ENCODE data around the gene MYOF. TPM values are rescaled to one million over a fixed set of nuclear protein-coding genes. Genes with fewer than 3 reads are reported as not detected.
A peak's percentile ranks its signal among the peaks of the same experiment; 100 is the strongest.
"Not testable (repeated sequence)": the region's sequence is repeated elsewhere in the genome, so short reads cannot be mapped to it uniquely, and the experiment has no call there.

Gene MYOF
- total and polyA plus RNA-seq, 4 donors = 23.4 to 194 (median 82.2) TPM

DNA sequence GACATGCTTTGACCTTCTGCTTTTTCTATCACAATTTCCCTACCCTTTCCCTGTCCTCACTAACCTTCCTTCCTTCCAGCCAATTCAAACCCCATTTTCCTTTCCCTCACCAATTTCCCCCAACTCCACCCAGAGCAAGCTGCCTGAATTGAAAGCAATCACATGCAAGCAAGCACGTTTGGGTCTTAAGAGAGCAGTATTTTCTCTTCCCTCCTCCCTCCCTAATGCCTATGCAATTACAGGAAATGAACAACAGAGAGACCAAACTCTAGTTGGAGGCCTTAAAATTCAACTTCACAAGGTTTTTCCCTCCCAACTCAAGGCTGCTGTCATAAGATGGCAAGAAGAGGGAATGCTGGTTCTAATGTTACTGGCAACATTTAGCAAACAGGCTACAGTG is 117.2 kb downstream of the MYOF start:
- no peak overlapping the region for H3K9ac ChIP-seq (ENCODE audit: insufficient read depth in 1 of 2, low read length in 2 of 2)
- no peaks in the 10 kb centered on the region for H3K27me3 ChIP-seq (ENCODE audit: control insufficient read depth in 3 of 3, insufficient read depth in 3 of 3, low read length in 2 of 3)
- no peak for TF ChIP-seq CTCF (IDR thresholded peaks at IDR 0.05; ENCODE audit: control extremely low read depth, extremely low read depth)
- ATAC-seq (ENCODE audit: insufficient read depth, low FRiP score) (no peak), DNase-seq (no peak)
- H3K36me3 ChIP-seq (ENCODE audit: control insufficient read depth in 4 of 4, insufficient read depth in 4 of 4, low read length in 4 of 4) = peaks cover 10 to 28% (median 17%) of the 10 kb centered on the region in 4 donors
- no peaks in the 10 kb centered on the region for H3K4me1 ChIP-seq (ENCODE audit: control insufficient read depth in 5 of 5, insufficient read depth in 5 of 5, low read length in 5 of 5)
- no peaks in the 10 kb centered on the region for H3K9me3 ChIP-seq (ENCODE audit: control insufficient read depth in 4 of 4, insufficient read depth in 3 of 4, low read length in 3 of 4)
- 4 to 32% methylated on average over 1 of the region's 1 CpG for WGBS, 2 donors
- H3K27ac ChIP-seq (ENCODE audit: low read depth in 1 of 2, low read length in 1 of 2) = no peak overlapping the region
- H3K4me3 ChIP-seq = no peak overlapping the region

GRCh38 chr10:93363891-93364648 is 118.1 kb downstream of the MYOF start:
- ATAC-seq (ENCODE audit: insufficient read depth, low FRiP score) (peak; percentile 54), DNase-seq (no peak)
- 45 to 47% methylated on average over 22 of the region's 22 CpGs for WGBS, 2 donors

DNA sequence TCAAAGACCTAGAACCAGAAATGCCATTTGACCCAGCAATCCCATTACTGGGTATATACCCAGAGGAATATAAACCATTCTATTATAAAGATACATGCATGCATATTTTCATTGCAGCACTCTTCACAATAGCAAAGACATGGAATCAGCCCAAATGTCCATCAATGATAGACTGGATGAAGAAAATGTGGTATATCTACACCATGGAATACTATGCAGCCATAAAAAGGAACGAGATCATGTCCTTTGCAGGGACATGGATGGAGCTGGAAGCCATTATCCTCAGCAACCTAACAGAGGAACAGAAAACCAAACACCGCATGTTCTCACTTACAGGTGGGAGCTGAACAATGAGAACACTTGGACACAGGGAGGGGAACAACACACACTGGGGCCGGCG is 123.7 kb downstream of the MYOF start:
- not testable (repeated sequence) for ATAC-seq (ENCODE audit: insufficient read depth, low FRiP score); H3K27ac ChIP-seq (ENCODE audit: low read depth in 1 of 2, low read length in 1 of 2)
- WGBS, 2 donors = 96 to 99% methylated on average over 4 of the region's 4 CpGs

More at GRCh38 chr10:93363891-93364648, 118.1 kb downstream of the MYOF start:
- H3K27me3 ChIP-seq (ENCODE audit: control insufficient read depth in 3 of 3, insufficient read depth in 3 of 3, low read length in 2 of 3) = no peaks in the 10 kb centered on the region
- no peak overlapping the region for H3K9ac ChIP-seq (ENCODE audit: insufficient read depth in 1 of 2, low read length in 2 of 2)
- H3K9me3 ChIP-seq (ENCODE audit: control insufficient read depth in 4 of 4, insufficient read depth in 3 of 4, low read length in 3 of 4) = no peaks in the 10 kb centered on the region
- no peak overlapping the region for H3K4me3 ChIP-seq
- H3K27ac ChIP-seq (ENCODE audit: low read depth in 1 of 2, low read length in 1 of 2) = no peak overlapping the region
- peaks cover 14 to 23% (median 21%) of the 10 kb centered on the region in 4 donors for H3K36me3 ChIP-seq (ENCODE audit: control insufficient read depth in 4 of 4, insufficient read depth in 4 of 4, low read length in 4 of 4)
- TF ChIP-seq CTCF (IDR thresholded peaks at IDR 0.05; ENCODE audit: control extremely low read depth, extremely low read depth) = no peak
- no peaks in the 10 kb centered on the region for H3K4me1 ChIP-seq (ENCODE audit: control insufficient read depth in 5 of 5, insufficient read depth in 5 of 5, low read length in 5 of 5)

DNA sequence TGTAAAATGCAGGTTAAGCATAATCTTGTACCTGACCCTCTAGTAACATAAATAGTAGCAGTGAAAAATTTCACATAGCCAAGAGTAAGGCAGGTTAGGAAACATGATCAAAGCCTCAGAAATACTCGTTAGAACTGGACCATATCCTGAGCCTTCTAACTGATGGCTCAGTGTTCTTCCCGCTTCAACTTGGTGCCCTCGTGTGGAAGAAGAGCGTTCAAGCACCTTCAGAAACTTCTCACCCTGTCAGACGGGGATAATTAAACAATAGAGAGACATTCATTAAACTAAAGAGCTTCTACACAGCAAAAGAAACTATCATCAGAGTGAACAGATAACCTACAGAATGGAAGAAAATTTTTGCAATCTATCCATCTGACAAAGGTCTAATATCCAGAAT is 124.5 kb downstream of the MYOF start:
- DNase-seq (peak in 2 of 3 donors; percentile 30 to 47), ATAC-seq (ENCODE audit: insufficient read depth, low FRiP score) (no peak)
- no peak overlapping the region for H3K27ac ChIP-seq (ENCODE audit: low read depth in 1 of 2, low read length in 1 of 2)
- no peak for TF ChIP-seq CTCF (IDR thresholded peaks at IDR 0.05; ENCODE audit: control extremely low read depth, extremely low read depth)
- H3K9me3 ChIP-seq (ENCODE audit: control insufficient read depth in 4 of 4, insufficient read depth in 3 of 4, low read length in 3 of 4) = peaks cover 0 to 2% (median 0%) of the 10 kb centered on the region in 4 donors
- WGBS, 2 donors = 4 to 21% methylated on average over 5 of the region's 5 CpGs
- H3K36me3 ChIP-seq (ENCODE audit: control insufficient read depth in 4 of 4, insufficient read depth in 4 of 4, low read length in 4 of 4) = peaks cover 6 to 25% (median 16%) of the 10 kb centered on the region in 4 donors
- no peaks in the 10 kb centered on the region for H3K4me1 ChIP-seq (ENCODE audit: control insufficient read depth in 5 of 5, insufficient read depth in 5 of 5, low read length in 5 of 5)
- no peaks in the 10 kb centered on the region for H3K27me3 ChIP-seq (ENCODE audit: control insufficient read depth in 3 of 3, insufficient read depth in 3 of 3, low read length in 2 of 3)
- H3K4me3 ChIP-seq = no peak overlapping the region
- no peak overlapping the region for H3K9ac ChIP-seq (ENCODE audit: insufficient read depth in 1 of 2, low read length in 2 of 2)

More for the DNA sequence above, 123.7 kb downstream of the MYOF start:
- not testable (repeated sequence) for H3K4me3 ChIP-seq; H3K9me3 ChIP-seq (ENCODE audit: control insufficient read depth in 4 of 4, insufficient read depth in 3 of 4, low read length in 3 of 4); H3K4me1 ChIP-seq (ENCODE audit: control insufficient read depth in 5 of 5, insufficient read depth in 5 of 5, low read length in 5 of 5); DNase-seq; H3K9ac ChIP-seq (ENCODE audit: insufficient read depth in 1 of 2, low read length in 2 of 2); H3K27me3 ChIP-seq (ENCODE audit: control insufficient read depth in 3 of 3, insufficient read depth in 3 of 3, low read length in 2 of 3)
- peaks cover 6 to 25% (median 15%) of the 10 kb centered on the region in 4 donors for H3K36me3 ChIP-seq (ENCODE audit: control insufficient read depth in 4 of 4, insufficient read depth in 4 of 4, low read length in 4 of 4)
